ENCODE results near the gene MCTP2. TPM values are rescaled to one million over a fixed set of nuclear protein-coding genes. Genes with fewer than 3 reads are reported as not detected.

Gene MCTP2
- total and polyA plus RNA-seq, 2 donors (not counting 1 experiment from before 2014, with no cell fraction given): 38.3 to 64.8 TPM

GRCh38 chr15:94526071-94526689 is 294.8 kb downstream of the MCTP2 start:
- Mint-ChIP-seq H3K9me3 (ENCODE audit: insufficient read depth) (no peaks in the 10 kb centered on the region), H3K4me1 (no peaks in the 10 kb centered on the region), H3K27me3 (peaks cover 14% of the 10 kb centered on the region), H3K4me3 (no peak overlapping the region), H3K27ac (no peak overlapping the region)
- TF ChIP-seq EZH2 (IDR thresholded peaks at IDR 0.05; ENCODE audit: borderline replicate concordance, insufficient read depth, low read depth, low read length, poor library complexity, severe bottlenecking) (no peak), CTCF (IDR thresholded peaks at IDR 0.05) (peak; percentile 61)
- H2AFZ ChIP-seq (ENCODE audit: insufficient read depth, low read depth, low read length, poor library complexity, severe bottlenecking): no peak overlapping the region
- POLR2A ChIA-PET: no interaction called here
- DNase-seq: no peak
- H3K79me2 ChIP-seq (ENCODE audit: control insufficient read depth, insufficient read depth, low read length): no peaks in the 10 kb centered on the region
- no peak overlapping the region for H3K4me2 ChIP-seq (replicated peaks; ENCODE audit: low read depth, low read length, poor library complexity, severe bottlenecking)
- H3K27me3 ChIP-seq (replicated peaks in 1 of 4; ENCODE audit: control extremely low read depth in 1 of 4, control insufficient read depth in 3 of 4, insufficient read depth in 4 of 4, low read length in 3 of 4): peaks cover 0 to 3% (median 1%) of the 10 kb centered on the region in 4 experiments
- H3K4me3 ChIP-seq (ENCODE audit: control extremely low read depth in 1 of 5, extremely low read depth in 1 of 5, insufficient read depth in 1 of 5, low read depth in 2 of 5, low read length in 4 of 5): no peak overlapping the region
- intact Hi-C loops (cut with micrococcal nuclease): no loop called here
- H4K20me1 ChIP-seq (ENCODE audit: control insufficient read depth, insufficient read depth, low read length, poor library complexity, severe bottlenecking): no peaks in the 10 kb centered on the region
- 62% methylated on average over 2 of the region's 5 CpGs for WGBS (ENCODE audit: insufficient coverage)
- no peak overlapping the region for H3K27ac ChIP-seq (ENCODE audit: low read length in 2 of 2)
- no peaks in the 10 kb centered on the region for H3K4me1 ChIP-seq (ENCODE audit: control insufficient read depth in 2 of 2, insufficient read depth in 2 of 2, low read length in 2 of 2)
- H3K9me3 ChIP-seq (ENCODE audit: control extremely low read depth in 1 of 3, control insufficient read depth in 2 of 3, insufficient read depth in 1 of 3, low read length in 2 of 3): no peaks in the 10 kb centered on the region
- no peak for ATAC-seq (ENCODE audit: low read depth)
- H3K36me3 ChIP-seq (replicated peaks in 1 of 2; ENCODE audit: control extremely low read depth in 1 of 2, control insufficient read depth in 1 of 2, extremely low read depth in 1 of 2, insufficient read depth in 2 of 2, low read length in 1 of 2): no peaks in the 10 kb centered on the region
- CTCF ChIA-PET: no interaction called here
- H3K9ac ChIP-seq (ENCODE audit: low read length): no peak overlapping the region

- intact Hi-C loops (cut with micrococcal nuclease): no loop called here
- DNase-seq (no peak), ATAC-seq (ENCODE audit: low read depth) (no peak)
- ChIA-PET CTCF (no interaction called here), POLR2A (no interaction called here)
- no peaks in the 10 kb centered on the region for H3K79me2 ChIP-seq (ENCODE audit: control insufficient read depth, insufficient read depth, low read length)
- H3K9ac ChIP-seq (ENCODE audit: low read length): no peak overlapping the region
- no peak overlapping the region for H3K4me3 Mint-ChIP-seq
- no peaks in the 10 kb centered on the region for H3K36me3 ChIP-seq (replicated peaks in 1 of 2; ENCODE audit: control extremely low read depth in 1 of 2, control insufficient read depth in 1 of 2, extremely low read depth in 1 of 2, insufficient read depth in 2 of 2, low read length in 1 of 2)
- no peak overlapping the region for H3K27ac ChIP-seq (ENCODE audit: low read length in 2 of 2)
- no peak overlapping the region for H2AFZ ChIP-seq (ENCODE audit: insufficient read depth, low read depth, low read length, poor library complexity, severe bottlenecking)
- H3K9me3 Mint-ChIP-seq (ENCODE audit: insufficient read depth): peaks cover 2% of the 10 kb centered on the region
- no peak overlapping the region for H3K4me3 ChIP-seq (ENCODE audit: control extremely low read depth in 1 of 5, extremely low read depth in 1 of 5, insufficient read depth in 1 of 5, low read depth in 2 of 5, low read length in 4 of 5)
- H3K27me3 ChIP-seq (replicated peaks in 1 of 4; ENCODE audit: control extremely low read depth in 1 of 4, control insufficient read depth in 3 of 4, insufficient read depth in 4 of 4, low read length in 3 of 4): peaks cover 0 to 8% (median 3%) of the 10 kb centered on the region in 4 experiments
- WGBS (ENCODE audit: insufficient coverage): 83% methylated on average over 2 of the region's 3 CpGs
- no peak overlapping the region for H3K27ac Mint-ChIP-seq
- no peak overlapping the region for H3K4me2 ChIP-seq (replicated peaks; ENCODE audit: low read depth, low read length, poor library complexity, severe bottlenecking)
- no peaks in the 10 kb centered on the region for H3K4me1 ChIP-seq (ENCODE audit: control insufficient read depth in 2 of 2, insufficient read depth in 2 of 2, low read length in 2 of 2)
- no peaks in the 10 kb centered on the region for H3K9me3 ChIP-seq (ENCODE audit: control extremely low read depth in 1 of 3, control insufficient read depth in 2 of 3, insufficient read depth in 1 of 3, low read length in 2 of 3)
- H3K27me3 Mint-ChIP-seq: peaks cover 17% of the 10 kb centered on the region
- H3K4me1 Mint-ChIP-seq: no peaks in the 10 kb centered on the region
- H4K20me1 ChIP-seq (ENCODE audit: control insufficient read depth, insufficient read depth, low read length, poor library complexity, severe bottlenecking): no peaks in the 10 kb centered on the region
- TF ChIP-seq CTCF (IDR thresholded peaks at IDR 0.05): no peak
- TF ChIP-seq EZH2 (IDR thresholded peaks at IDR 0.05; ENCODE audit: borderline replicate concordance, insufficient read depth, low read depth, low read length, poor library complexity, severe bottlenecking): no peak
Measured at GRCh38 chr15:94532226-94532625, 300.9 kb downstream of the MCTP2 start.
